HG02571 (cell line): ENCODE measurements around the gene MRPL4.

Experiments used
- ATAC-seq: cut with Tn5 transposase; IDR thresholded peaks from one replicate; pipeline ENCODE4 v1.9.1; 2021; ENCODE audit warnings: mild to moderate bottlenecking, moderate library complexity; ENCODE audit not compliant: unreplicated experiment

The MRPL4 gene

GRCh38 chr19:10288662-10289166, 36.7 kb downstream of the MRPL4 start:
- no peak for ATAC-seq

GRCh38 chr19:10289167-10289835, 37.3 kb downstream of the MRPL4 start:
- no peak for ATAC-seq

DNA sequence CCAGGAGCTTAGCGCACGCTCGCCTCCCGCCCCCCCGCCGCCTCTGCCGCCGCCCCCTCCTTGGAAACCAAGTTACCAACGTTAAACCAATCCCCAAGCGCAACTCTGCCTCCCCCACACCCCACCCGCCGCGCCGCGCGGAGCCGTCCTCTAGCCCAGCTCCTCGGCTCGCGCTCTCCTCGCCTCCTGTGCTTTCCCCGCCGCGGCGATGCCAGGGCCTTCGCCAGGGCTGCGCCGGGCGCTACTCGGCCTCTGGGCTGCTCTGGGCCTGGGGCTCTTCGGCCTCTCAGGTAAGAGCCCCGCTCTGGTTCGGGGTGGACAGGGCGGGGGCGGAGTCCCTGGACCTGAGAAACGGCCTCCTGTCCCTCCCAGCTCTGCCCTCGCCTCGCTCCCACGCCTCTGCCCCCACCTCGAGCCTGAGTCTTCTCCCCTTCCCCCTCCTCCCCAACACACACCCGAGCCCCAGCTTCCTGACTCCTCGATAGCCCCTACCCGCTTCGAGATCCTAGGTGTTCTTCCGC, 37.9 kb downstream of the MRPL4 start, which contains the start of gene ICAM5:
TSS of gene ICAM5 (plus strand) at position 117 of the 521 bp plus-strand sequence. CDS start at position 209, 92 bp downstream.
- ATAC-seq = no peak

GRCh38 chr19:10290357-10290875, 38.4 kb downstream of the MRPL4 start:
- ATAC-seq = no peak

DNA sequence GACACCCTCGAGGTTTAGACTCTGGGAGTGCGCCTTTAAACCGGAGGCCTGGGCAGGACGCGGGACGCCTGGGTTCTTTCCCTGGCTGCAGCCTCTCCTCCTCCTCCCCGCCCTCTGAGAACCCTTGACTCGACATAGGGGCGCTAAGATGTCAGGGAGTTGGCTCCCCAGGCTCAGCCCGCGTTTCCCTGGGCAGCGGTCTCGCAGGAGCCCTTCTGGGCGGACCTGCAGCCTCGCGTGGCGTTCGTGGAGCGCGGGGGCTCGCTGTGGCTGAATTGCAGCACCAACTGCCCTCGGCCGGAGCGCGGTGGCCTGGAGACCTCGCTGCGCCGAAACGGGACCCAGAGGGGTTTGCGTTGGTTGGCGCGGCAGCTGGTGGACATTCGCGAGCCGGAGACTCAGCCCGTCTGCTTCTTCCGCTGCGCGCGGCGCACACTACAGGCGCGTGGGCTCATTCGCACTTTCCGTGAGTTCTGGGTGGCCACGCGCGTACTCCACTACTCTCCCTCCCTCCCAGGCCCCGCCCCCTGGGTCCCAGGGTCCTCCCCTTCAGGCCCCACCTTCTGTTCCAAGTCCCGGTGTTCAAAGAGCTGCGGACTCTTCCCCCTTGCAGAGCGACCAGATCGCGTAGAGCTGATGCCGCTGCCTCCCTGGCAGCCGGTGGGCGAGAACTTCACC, 39.0 kb downstream of the MRPL4 start:
- ATAC-seq = no peak

DNA sequence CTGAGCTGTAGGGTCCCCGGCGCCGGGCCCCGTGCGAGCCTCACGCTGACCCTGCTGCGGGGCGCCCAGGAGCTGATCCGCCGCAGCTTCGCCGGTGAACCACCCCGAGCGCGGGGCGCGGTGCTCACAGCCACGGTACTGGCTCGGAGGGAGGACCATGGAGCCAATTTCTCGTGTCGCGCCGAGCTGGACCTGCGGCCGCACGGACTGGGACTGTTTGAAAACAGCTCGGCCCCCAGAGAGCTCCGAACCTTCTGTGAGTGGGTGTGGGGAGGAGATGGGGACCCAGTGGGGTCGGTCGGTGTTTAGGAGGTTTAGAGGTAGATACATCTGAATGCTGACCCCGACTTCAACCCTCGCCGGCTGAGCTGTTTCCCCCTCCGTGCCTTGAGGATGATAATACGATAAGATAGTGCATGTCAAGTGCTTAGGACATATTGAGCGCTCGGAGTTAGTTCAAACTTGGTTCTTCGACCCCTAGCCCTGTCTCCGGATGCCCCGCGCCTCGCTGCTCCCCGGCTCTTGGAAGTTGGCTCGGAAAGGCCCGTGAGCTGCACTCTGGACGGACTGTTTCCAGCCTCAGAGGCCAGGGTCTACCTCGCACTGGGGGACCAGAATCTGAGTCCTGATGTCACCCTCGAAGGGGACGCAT, 39.7 kb downstream of the MRPL4 start:
- no peak for ATAC-seq

GRCh38 chr19:10292206-10292788, 40.3 kb downstream of the MRPL4 start:
- ATAC-seq = no peak

GRCh38 chr19:10292789-10293636, 41.0 kb downstream of the MRPL4 start:
- no peak for ATAC-seq

GRCh38 chr19:10293637-10294367, 41.8 kb downstream of the MRPL4 start:
- ATAC-seq = no peak

DNA sequence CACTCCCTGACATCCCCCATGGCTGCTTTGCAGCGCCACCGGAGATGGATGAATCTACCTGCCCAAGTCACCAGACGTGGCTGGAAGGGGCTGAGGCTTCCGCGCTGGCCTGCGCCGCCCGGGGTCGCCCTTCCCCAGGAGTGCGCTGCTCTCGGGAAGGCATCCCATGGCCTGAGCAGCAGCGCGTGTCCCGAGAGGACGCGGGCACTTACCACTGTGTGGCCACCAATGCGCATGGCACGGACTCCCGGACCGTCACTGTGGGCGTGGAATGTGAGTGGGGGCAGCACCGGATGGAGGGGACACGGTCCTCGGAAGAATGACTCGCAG, 42.3 kb downstream of the MRPL4 start:
- ATAC-seq = no peak

DNA sequence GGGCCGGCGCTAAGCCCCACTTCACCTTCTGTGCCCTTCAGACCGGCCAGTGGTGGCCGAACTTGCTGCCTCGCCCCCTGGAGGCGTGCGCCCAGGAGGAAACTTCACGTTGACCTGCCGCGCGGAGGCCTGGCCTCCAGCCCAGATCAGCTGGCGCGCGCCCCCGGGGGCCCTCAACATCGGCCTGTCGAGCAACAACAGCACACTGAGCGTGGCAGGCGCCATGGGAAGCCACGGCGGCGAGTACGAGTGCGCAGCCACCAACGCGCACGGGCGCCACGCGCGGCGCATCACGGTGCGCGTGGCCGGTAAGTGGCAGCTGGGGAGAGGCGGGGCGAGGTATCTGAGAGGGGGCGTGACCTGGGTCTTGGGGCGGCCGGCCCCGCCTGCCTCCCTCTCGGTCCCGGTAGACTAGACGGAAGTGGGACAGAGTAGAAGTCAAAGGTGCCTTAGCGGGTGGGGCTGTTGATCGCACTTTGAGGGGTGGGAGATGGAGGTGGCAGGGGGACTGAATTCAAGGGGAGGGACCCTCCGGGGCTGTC, 43.4 kb downstream of the MRPL4 start:
- peak; percentile 41 for ATAC-seq

DNA sequence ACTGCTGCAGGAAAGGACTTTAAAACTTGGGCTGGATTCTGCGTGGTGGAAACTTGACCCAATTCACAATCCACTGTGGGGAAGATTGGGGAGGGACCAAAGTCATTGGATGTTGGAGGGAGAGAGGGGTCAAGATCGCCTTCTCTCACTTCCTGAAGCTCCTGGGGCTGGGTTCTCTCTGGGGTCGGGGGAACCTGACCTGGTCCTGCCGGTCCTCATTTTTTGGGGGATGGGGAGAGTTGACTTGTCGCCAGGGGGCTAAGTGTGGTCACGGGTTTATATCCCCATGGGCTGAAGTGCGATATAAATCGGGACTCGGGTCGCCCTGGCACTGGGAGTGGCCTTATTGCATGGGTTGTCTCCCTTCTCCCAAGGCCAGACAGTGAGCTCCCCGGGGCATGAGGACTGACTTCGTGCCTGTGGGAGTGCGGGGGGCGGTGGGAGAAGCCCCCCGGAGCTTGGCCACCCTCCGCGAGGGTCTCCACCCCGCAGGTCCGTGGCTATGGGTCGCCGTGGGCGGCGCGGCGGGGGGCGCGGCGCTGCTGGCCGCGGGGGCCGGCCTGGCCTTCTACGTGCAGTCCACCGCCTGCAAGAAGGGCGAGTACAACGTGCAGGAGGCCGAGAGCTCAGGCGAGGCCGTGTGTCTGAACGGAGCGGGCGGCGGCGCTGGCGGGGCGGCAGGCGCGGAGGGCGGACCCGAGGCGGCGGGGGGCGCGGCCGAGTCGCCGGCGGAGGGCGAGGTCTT, 44.0 kb downstream of the MRPL4 start:
- no peak for ATAC-seq

GRCh38 chr19:10299545-10300458, 47.8 kb downstream of the MRPL4 start:
- ATAC-seq = no peak

DNA sequence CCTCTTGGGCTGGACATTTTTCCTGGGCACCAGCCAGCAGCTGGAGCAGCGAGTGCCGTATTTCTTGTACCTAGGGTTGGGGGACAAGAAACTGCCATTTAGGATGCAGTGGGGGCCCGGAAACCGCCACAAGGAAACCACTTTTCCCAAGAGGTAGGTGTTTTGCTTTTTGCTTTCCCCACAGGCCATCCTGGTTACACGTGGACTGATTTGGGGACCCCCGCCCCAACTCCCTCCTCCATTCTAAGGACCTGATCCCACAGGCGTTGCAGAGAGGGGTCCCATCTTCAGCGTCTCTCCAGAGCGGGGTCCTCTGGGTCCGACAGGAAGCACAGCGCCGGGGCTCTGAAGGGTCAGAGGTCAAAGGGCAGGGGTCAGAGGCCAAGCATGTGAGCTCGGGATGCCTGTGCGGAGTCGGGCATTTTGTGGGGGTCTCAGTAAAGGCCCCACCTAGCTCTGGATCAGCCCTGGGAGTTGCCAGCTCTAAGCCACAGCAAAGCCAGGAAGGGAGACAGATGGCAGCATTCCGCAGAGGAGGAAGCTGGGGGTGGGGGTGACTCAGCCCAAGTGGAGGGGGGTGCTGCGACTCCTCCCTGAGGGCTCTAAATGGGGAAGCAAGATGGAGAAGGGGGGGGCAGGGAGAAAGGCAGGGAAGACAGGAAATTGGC, 53.3 kb downstream of the MRPL4 start:
- ATAC-seq = no peak

DNA sequence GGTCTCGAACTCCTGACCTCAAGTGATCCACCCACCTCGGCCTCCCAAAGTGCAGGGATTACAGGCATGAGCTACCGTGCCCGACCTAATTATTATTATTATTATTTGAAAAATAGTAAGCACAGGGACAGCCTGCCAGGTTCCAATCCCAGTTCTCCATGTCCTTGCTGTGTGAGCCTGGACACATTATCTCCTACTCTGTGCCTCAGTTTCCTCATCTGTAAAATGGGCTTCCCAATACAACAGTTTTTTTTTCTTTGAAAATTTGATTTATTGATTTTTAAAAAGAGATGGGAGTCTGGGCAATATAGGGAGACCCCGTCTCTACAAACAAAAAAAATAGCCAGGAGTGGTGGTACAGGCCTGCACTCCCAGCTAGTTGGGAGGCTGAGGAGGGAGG, 54.3 kb downstream of the MRPL4 start:
- ATAC-seq = no peak

DNA sequence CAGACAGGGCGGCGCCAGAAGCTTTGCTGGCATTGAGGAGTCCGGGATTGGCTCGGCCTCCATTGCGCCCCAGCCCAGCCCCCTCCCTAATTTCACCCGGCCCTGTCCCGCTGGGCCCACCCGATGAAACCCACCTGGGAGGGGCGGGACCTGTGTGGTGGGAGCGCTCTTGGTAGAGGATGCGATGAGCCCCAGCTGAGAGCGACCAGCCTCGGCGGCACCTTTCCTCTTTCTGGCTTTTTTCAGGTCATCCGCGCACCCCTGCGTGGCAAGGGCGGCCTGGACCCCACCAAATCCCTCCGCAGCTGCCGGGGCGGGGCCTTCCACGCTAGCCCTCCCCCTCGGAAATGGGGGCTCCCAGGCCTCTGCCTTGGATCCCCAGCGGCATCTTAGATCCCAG, 57.4 kb downstream of the MRPL4 start, which contains the start of gene ZGLP1:
TSS of gene ZGLP1 (minus strand) at position 393 of the 400 bp plus-strand sequence.
- ATAC-seq = no peak
